Stimulated activated CD8-positive, alpha-beta memory T cell treated with anti-CD3 and anti-CD28 coated beads, Interleukin-2, amount 100 ng/mL, for 1 hour (primary cell): ENCODE results near the gene KRT79.
"Not testable (repeated sequence)": the region's sequence is repeated elsewhere in the genome, so short reads cannot be mapped to it uniquely, and the experiment has no call there.

ENCODE experiments used
- DNase-seq, 2 donors: peaks; one replicate each; pipeline ENCODE4 v3.0.0-alpha.2; 2020; ENCODE audit warnings: low read depth in 2 of 2

The KRT79 gene

DNA sequence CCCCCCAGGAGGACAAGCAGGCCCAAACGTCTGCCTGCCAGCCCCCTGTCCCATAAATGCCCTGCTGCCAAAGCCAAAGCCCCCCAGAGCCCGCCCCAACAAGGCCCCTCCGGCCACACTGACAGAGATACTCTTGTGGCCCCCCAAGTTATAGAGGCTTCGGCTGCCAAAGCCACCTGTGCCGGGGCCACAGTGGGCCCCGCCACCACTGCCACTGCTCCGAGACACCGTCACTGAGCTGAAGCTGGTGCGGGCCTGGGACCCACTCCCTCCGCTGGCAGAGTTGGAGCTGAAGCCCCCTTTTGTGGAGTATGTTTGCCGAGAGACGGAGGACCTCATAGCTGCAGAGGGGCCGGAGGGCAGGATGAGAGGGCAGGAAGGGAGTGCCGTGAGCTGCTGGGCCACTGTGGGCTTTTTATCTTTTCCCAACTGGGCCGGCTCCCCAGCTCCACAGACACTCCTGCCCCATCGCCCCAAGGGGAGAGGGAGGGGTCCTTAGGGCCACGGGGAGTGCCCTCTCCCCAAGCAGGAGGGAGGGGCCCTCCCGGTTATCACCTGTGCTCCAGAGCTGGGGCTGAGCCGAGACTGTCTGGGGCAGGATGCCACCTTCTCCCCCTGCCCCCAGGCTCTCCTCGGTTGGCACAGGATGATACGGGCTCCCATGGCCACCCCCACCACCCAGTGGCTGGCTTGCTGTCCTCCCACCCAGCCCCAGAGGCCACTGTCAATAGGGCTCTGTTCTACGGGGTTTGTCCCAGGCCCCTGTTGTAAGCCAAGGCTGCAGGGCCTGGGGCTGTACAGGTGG, at the start of gene KRT79:
Gene KRT79, minus strand, starts transcription at position 390 of the 805 bp plus-strand sequence. Its CDS starts 51 bp downstream, at position 339.
- no peak for DNase-seq

- not testable (repeated sequence) for DNase-seq
Measured at GRCh38 chr12:52880499-52880898, 46.4 kb upstream of the KRT79 start.

DNA sequence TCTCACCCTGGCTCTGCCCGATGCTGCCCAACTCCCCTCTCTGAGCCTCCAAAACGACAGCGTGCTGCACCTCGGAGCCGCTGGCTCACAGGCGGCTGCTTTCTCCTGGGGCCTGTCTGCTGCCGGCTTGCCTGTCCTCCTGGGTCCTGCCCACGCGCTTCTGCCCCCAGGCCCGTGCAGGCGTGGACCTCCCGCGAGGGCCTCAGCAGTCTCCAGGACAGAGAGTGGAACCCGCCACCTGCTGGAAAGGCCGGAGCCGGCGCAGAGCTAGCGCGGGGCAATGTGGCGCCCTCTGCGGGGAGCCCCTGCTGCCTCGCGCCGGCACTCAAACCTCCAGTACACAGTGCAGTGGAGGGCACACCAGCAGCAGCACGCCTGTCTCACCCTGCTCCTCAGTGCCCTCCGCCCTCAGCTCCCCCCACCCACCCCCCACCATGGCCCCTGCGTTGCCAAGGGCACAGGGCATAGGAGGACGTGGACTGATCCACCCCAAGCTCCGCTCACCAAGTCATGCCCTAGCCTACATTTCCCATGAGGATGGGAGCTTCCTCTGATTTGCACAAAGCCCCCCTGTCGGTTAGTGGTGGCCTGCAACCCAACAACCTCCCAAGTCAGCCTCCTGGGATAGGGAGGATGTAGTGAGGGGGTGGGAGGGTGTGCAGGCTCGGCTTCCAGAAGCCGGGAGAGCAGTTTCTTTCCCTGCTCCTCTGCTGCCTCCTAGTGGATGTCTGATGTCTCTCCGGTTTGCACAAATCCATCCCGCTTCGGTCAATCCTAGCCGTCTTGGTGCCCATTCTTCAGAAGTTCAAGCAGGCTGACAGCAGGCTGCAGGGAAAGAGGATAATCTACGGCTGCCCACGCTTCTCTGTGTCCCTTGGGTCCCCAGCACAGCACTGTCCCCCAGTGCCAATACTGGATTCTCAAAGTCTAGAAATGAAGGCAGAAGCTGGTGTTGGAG, 45.6 kb upstream of the KRT79 start:
- peak; percentile 30 to 56 for DNase-seq

- no peak for DNase-seq
Measured at GRCh38 chr12:52878507-52879393, 44.6 kb upstream of the KRT79 start.

GRCh38 chr12:52877242-52877641, 43.1 kb upstream of the KRT79 start:
- DNase-seq: no peak

GRCh38 chr12:52876372-52876771, 42.3 kb upstream of the KRT79 start:
- DNase-seq: no peak

- no peak for DNase-seq
Measured at GRCh38 chr12:52874573-52875435, 40.7 kb upstream of the KRT79 start.

GRCh38 chr12:52873832-52874572, 39.9 kb upstream of the KRT79 start:
- peak in 1 of 2 donors; percentile 48 for DNase-seq

DNA sequence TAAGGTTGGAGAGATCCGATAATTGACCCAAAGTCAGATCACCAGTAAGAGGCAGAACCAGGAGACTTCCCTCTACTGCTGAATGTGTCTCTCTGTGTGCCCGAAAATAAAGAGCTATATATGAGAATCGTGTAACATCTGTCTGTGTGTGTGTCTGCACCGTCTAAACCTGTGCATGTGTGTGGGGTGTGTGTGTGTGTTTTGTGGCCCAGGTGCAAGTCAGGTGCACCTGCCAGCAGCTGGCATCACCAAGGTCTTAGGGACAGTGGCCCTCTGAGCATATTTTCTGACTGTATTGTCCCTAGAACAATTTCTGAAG, 39.4 kb upstream of the KRT79 start:
- DNase-seq: no peak

DNA sequence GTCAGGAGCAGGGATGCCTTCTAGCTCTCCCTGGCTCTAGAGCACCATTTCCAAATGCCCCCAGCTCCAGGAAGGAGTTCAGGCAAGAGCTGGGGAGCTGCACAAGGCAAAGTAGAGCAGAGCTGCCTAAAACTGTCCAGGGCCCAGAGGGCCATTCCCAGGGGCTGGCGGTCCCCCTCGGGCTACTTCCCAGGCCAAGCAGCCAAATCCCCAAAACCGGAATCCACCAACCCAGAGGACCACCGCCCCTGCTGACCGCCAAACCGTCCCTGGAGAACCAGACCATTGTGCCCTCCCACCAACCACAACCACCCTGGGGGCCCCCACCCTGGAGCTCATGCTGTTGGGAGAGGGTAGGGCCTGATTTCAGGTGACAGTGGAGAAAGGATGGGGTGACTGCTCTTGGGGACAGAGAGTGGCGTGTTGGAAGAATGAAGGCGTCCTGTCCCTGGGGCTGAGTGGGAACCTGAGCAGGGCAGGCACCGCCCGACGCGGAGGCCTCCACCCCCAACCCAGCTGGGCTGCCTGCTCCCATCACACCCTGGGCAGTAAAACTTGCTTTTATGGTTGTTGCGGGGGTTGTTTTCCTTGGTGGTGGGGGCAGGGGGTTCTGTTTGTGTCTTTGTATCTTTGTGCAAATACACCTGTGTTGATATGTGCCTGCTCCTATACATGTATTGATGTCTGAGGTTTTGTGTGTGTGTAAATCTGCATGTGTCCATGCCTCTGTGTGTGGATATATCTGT, 38.7 kb upstream of the KRT79 start:
- DNase-seq: no peak

- no peak for DNase-seq
Measured at GRCh38 chr12:52871291-52872039, 37.4 kb upstream of the KRT79 start.

DNA sequence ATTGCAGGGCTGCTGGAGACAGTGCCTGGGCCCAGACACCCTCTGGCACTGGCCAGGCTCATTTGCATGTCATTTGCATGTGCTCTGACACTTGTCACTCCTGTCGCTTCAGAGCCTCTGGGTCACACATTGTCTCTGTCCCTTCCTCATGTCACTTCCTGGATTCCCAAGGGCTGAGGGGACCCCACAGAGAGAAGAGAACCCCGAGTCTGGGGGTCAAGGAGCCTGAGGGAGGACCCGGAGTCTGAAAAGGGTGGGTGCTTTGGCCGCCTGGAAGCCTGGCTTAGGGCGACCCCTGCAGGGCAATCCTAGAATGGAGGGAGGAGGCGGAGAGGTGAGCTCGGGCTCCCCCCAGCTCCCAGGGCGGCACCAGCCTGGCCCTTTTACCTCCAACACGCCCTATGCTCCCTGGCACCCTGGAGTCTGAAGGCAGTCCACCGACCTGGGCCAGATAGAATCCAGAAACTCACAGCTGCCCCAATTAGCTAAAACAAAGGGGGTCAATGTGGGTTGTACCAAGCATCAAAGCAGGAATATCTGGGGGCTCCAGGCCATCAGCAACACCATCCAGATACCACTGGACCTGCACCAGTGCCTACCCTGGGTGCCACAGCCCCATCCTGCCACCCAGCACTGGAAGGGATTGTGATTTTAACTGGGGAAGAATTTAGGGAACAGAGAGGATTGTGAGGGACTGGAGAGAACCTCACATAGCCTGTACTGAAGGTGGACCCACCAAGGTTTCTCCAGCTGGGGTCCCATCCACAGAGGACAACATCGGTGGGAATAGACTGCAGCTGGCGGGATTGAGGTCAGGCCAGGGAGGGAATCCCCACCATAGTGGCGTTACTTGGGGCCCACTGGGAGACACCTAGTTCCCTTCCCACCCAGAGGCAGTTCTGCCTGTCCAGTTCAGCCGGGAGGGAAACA, 36.5 kb upstream of the KRT79 start:
- peak; percentile 55 to 69 for DNase-seq

- DNase-seq: no peak
Measured at GRCh38 chr12:52867642-52868041, 33.5 kb upstream of the KRT79 start.

- no peak for DNase-seq
Measured at GRCh38 chr12:52867152-52867551, 33.0 kb upstream of the KRT79 start.

DNA sequence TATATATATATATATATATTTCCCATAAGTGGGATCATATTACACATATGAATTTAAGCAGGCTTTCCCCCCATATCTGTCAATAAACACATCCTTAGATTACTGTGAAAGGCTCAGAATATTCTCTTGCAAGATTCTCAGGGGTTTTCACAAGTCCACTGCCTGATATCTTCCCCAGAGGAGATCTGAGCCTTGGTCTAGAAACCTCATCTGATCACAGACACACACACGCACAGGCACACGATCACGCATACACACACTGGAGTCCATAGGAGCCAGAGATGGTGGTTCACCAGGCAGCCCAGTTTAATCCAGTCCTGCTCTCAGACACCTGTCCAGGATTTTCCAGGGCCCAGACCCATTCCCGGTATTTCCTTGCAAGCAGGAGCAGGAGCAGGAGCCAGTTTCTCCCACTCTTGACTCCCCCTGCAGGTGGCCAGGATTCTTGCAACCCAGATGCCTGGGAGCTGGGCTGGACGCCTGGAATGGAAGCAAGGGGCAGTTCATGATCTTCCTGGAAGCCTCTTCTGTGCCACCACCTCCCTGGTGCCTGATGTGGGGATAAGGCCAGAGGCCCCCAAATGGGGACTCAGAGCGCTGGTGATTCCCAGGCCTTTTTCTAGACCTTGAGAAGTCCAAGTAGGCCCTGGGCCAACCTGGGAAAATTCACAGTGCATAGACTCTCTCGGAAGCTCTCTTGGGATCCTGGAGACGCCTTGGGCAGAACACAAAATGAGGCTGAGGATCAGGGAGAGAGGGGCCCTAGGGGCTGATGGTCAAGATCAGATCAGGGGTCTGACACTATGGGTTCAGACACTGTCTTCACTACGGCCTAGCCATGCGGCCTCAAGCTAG, 31.2 kb upstream of the KRT79 start:
- DNase-seq: no peak

DNA sequence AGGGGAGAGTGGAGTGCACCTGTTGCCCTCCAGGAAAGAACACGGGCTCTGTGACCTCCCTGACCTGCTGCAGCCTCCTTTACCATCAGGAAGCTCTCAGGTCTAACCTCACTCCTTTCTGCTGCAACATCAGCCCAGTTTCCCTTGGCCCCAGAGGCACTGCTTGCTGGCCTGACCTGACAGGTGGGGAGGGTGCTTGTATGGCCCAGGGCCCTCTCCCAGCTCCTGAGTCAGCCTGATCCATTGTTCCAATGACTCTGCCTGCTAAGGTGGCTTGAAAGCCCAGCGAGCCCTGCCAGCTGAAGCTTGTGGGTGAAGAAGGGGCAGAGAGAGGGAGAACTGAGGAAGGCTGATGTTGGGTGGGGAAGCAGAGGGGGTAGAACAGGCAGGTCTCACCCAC, 27.9 kb upstream of the KRT79 start:
- no peak for DNase-seq

- no peak for DNase-seq
Measured at GRCh38 chr12:52861511-52861910, 27.4 kb upstream of the KRT79 start.
